Stimulated activated CD4-positive, alpha-beta T cell treated with anti-CD3 and anti-CD28 coated beads, Interleukin-15, amount 100 ng/mL, for 24 hours (primary cell): ENCODE data around the gene TPP2.

Source experiments
- DNase-seq: peaks from one replicate; pipeline ENCODE4 v3.0.0-alpha.2; 2020

The TPP2 gene

GRCh38 chr13:102696465-102696864, 99.7 kb downstream of the TPP2 start:
- DNase-seq, result no peak

DNA sequence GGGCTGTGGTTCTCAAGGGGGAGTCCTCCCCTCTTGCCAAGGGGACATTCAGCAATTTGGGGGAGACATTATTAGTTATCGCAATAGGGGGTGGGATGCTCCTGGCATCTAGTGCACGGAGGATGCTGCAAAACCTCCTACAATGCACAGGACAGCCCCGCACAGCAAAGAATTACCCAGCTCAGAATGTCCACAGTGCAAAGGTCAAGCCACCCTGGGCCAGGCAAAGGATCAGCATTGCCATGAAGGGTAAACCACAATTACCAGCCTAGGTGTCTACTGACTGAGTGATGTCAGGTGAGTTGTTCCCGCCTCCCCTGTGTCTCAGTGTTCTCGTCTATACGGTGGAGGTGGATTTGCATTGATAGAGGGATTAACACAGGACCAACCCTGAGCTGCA, 100.5 kb downstream of the TPP2 start:
- DNase-seq, result no peak

- no peak for DNase-seq
These were observed 101.3 kb downstream of the TPP2 start for GRCh38 chr13:102697929-102698648.

DNA sequence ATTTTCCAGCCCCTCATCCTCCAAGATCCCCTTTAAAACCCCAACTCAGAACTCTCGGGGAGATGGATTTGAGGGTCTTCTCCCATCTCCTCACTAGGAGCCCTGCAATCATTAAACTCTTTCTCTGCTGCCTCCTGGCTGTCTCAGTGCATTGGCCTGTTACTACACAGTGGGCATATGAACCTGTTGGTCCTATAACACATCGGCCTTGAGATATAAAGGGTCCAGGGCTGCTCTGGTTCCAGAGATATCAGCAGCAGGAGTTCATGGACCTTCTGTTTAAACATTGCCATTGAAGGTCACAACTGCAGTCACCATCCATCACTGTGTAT, 101.8 kb downstream of the TPP2 start:
- DNase-seq, result no peak

DNA sequence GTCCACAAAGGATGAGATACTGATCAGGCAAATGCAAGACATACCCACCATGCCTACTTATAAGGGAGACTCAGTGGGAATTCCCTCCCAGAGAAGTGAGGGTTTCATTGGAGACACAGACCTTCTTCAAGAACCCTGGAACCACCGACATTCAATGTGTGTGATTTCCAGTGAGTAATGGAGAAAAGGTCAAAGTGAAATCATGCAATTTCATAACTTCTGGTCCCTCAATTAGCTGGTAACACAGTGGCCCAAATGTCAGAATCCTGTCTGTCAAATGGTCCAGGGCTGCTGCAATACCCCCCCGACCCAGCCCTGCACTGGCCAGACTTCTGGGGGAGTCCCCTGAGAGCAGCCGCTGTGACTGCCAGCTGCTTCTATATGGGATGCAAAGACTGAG, 102.7 kb downstream of the TPP2 start:
- no peak for DNase-seq

- no peak for DNase-seq
These were observed 103.6 kb downstream of the TPP2 start for GRCh38 chr13:102700088-102701031.

GRCh38 chr13:102701331-102701730, 104.5 kb downstream of the TPP2 start:
- no peak for DNase-seq

GRCh38 chr13:102702965-102703725, 106.4 kb downstream of the TPP2 start:
- DNase-seq, result no peak

- DNase-seq, result no peak
These were observed 106.9 kb downstream of the TPP2 start for GRCh38 chr13:102703726-102704035.

DNA sequence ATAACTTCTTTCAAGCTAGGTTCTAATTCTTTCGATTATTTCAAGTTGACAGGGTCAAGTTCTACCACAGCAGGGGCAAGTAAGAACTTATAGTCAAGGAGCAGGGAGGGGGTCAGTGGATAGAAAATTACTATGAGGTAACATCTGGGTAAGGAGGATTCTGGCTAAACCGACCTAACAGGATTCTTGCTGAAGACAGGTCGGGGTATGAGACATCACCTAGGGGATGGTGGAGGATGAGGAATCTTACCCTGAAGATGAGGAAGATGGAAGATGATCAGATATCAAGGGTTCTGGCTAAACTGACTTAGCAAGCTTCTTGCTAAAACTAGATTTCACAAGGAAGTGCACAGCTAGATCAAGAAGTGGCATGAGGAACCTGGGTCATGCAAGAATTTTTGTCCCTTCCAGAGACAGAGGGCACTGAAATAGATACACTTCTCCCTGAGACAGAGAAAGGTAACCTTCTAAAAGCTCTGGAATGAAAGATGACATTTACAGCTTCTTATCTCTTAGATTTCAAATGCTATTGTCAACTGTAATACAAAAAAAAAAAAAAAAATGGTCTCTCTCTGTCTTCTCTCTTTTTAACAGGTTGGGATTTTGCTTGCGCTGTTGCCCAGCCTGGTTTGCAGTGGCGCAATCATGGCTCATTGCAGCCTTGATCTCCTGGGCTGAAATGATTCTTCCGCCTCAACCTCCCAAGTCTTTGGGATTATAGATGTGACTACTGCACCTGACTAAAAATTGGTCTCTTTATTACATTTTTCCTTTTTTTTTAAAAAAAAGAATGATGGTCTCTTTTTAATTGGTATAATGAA, 107.7 kb downstream of the TPP2 start:
- DNase-seq, result no peak

- no peak for DNase-seq
These were observed 110.7 kb downstream of the TPP2 start for GRCh38 chr13:102707467-102707866.

GRCh38 chr13:102708211-102708610, 111.4 kb downstream of the TPP2 start:
- DNase-seq, result no peak

GRCh38 chr13:102708991-102709390, 112.2 kb downstream of the TPP2 start:
- no peak for DNase-seq

- DNase-seq, result no peak
These were observed 112.8 kb downstream of the TPP2 start for GRCh38 chr13:102709536-102709935.

DNA sequence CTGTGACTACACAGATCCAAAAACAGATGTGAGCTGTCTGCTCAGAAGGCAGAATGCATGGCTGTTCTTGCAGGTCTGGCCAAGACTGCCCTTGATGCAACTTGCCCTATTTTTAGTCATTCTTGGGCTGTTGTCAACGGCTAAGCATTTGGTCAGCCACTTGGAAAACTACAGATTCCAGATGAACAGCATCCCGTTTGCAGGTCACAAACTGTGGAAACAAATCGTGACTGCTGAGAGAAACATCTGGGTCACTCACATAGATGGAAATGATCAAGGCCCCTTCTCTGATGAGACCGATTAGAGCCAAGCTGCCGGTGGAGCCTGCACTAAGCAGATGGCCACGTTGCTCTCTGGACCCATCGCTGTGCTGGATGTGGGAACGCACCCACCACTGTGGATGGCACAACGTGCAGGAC, 113.5 kb downstream of the TPP2 start:
- DNase-seq, result no peak

DNA sequence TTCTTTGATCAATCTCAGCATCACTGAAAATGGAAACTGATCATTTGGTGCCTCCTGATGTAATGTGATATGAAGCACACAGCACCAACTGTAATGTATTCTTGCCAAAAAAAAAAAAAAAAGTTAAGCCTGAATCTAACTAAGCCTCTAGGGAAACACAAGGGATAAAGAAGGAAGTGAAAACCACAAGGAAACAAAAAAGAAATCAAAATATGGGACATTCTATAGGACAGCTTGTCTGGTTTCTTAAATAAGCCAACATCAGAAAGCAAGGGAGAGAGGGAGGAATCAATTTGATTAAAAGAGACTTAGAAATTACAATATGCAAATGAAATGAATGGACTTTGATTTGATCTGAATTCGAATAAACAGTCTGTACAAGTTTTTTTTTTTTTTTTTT, 118.7 kb downstream of the TPP2 start:
- DNase-seq, result no peak

DNA sequence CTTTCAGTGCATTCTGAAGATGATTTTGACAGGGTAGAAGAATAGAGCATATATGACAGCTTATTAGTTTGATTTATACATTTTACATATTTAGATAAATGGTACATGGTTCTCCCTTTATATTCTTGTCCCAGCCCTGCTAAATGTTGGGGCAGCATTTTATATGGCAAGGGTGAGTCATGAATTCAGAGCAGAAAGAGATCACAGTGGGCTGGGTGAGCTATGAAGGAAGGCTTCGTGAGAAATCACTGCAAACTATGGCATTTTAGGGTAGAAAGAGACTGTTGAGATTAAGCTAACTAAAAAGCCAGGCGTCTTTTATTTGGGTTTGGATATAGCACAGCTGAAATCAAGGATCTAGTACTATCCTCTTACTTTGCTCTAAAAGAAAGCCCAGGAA, 122.0 kb downstream of the TPP2 start:
- no peak for DNase-seq

GRCh38 chr13:102721800-102722231, 125.0 kb downstream of the TPP2 start:
- no peak for DNase-seq

GRCh38 chr13:102724923-102725322, 128.1 kb downstream of the TPP2 start:
- DNase-seq, result no peak

GRCh38 chr13:102726430-102726829, 129.6 kb downstream of the TPP2 start:
- DNase-seq, result no peak
